HEK293 (cell line): ENCODE measurements around the gene NKPD1.

ENCODE experiments used
- EGR2 ChIP-seq: fragments of 450-650 bp; formaldehyde crosslinking; IDR thresholded peaks from 2 replicates; pipeline ENCODE4 v1.5.1; 2016; ENCODE audit warnings: low read depth, missing biosample characterization, missing genetic modification characterization
- GLIS2 ChIP-seq: fragments of 450-650 bp; formaldehyde crosslinking; IDR thresholded peaks from 2 replicates; pipeline ENCODE4 v1.5.1; 2016; ENCODE audit warnings: missing biosample characterization, missing genetic modification characterization
- REPIN1 ChIP-seq: fragments of 450-650 bp; formaldehyde crosslinking; IDR thresholded peaks from 2 replicates; pipeline ENCODE4 v1.5.1; 2017; ENCODE audit warnings: missing biosample characterization, missing genetic modification characterization, low read depth
- ZBTB10 ChIP-seq: fragments of 450-650 bp; formaldehyde crosslinking; IDR thresholded peaks from 2 replicates; pipeline ENCODE4 v1.5.1; 2016; ENCODE audit warnings: missing biosample characterization, missing genetic modification characterization
- ZBTB17 ChIP-seq: fragments of 450-650 bp; formaldehyde crosslinking; IDR thresholded peaks from 2 replicates; pipeline ENCODE4 v1.5.1; 2016; ENCODE audit warnings: missing biosample characterization, missing genetic modification characterization
- ZIC2 ChIP-seq: fragments of 450-650 bp; formaldehyde crosslinking; IDR thresholded peaks from 2 replicates; pipeline ENCODE4 v1.5.1; 2016; ENCODE audit warnings: missing biosample characterization, missing genetic modification characterization
- ZNF175 ChIP-seq: fragments of 450-650 bp; formaldehyde crosslinking; IDR thresholded peaks from 2 replicates; pipeline ENCODE4 v1.5.1; 2016; ENCODE audit warnings: missing biosample characterization, missing genetic modification characterization
- ZNF202 ChIP-seq: fragments of 450-650 bp; formaldehyde crosslinking; IDR thresholded peaks from 2 replicates; pipeline ENCODE4 v1.5.1; 2016; ENCODE audit warnings: missing biosample characterization, missing genetic modification characterization, borderline replicate concordance
- ZNF211 ChIP-seq: fragments of 450-650 bp; formaldehyde crosslinking; IDR thresholded peaks from 2 replicates; pipeline ENCODE4 v1.5.1; 2016; ENCODE audit warnings: low read depth, missing biosample characterization, missing genetic modification characterization
- ZNF223 ChIP-seq: fragments of 450-650 bp; formaldehyde crosslinking; IDR thresholded peaks from 2 replicates; pipeline ENCODE4 v1.5.1; 2016; ENCODE audit warnings: missing biosample characterization, missing genetic modification characterization
- ZNF280C ChIP-seq: fragments of 450-650 bp; formaldehyde crosslinking; IDR thresholded peaks from 2 replicates; pipeline ENCODE4 v1.5.1; 2016; ENCODE audit warnings: missing biosample characterization, missing genetic modification characterization
- ZNF433 ChIP-seq: fragments of 450-650 bp; formaldehyde crosslinking; IDR thresholded peaks from 2 replicates; pipeline ENCODE4 v1.5.1; 2016; ENCODE audit warnings: missing biosample characterization, missing genetic modification characterization, low read depth
- ZNF529 ChIP-seq: fragments of 450-650 bp; formaldehyde crosslinking; IDR thresholded peaks from 2 replicates; pipeline ENCODE4 v1.5.1; 2017; ENCODE audit warnings: missing genetic modification characterization, missing biosample characterization; ENCODE audit not compliant: insufficient replicate concordance
- ZNF560 ChIP-seq: fragments of 450-650 bp; formaldehyde crosslinking; IDR thresholded peaks from 2 replicates; pipeline ENCODE4 v1.5.1; 2017; ENCODE audit warnings: missing biosample characterization, missing genetic modification characterization, borderline replicate concordance
- ZNF600 ChIP-seq: fragments of 450-650 bp; formaldehyde crosslinking; IDR thresholded peaks from 2 replicates; pipeline ENCODE4 v1.5.1; 2016; ENCODE audit warnings: missing biosample characterization, missing genetic modification characterization
- ZNF776 ChIP-seq: fragments of 450-650 bp; formaldehyde crosslinking; IDR thresholded peaks from 2 replicates; pipeline ENCODE4 v1.5.0; 2017; ENCODE audit warnings: missing biosample characterization, missing genetic modification characterization, borderline replicate concordance
- ZXDB ChIP-seq: fragments of 450-650 bp; formaldehyde crosslinking; IDR thresholded peaks from 2 replicates; pipeline ENCODE4 v1.5.1; 2016; ENCODE audit warnings: missing biosample characterization, missing genetic modification characterization
- TF ChIP-seq, protein P1 (sequence below): fragments of 450-650 bp; formaldehyde crosslinking; IDR thresholded peaks from 2 replicates; pipeline ENCODE4 v1.5.1; 2016; ENCODE audit warnings: missing biosample characterization, missing genetic modification characterization
- TF ChIP-seq, protein P2 (sequence below): fragments of 450-650 bp; formaldehyde crosslinking; IDR thresholded peaks from 2 replicates; pipeline ENCODE4; 2016; ENCODE audit warnings: missing biosample characterization, missing genetic modification characterization

Gene NKPD1

GRCh38 chr19:45154064-45154827, 6.5 kb downstream of the NKPD1 start (continued):
- TF ChIP-seq, protein P1, sequence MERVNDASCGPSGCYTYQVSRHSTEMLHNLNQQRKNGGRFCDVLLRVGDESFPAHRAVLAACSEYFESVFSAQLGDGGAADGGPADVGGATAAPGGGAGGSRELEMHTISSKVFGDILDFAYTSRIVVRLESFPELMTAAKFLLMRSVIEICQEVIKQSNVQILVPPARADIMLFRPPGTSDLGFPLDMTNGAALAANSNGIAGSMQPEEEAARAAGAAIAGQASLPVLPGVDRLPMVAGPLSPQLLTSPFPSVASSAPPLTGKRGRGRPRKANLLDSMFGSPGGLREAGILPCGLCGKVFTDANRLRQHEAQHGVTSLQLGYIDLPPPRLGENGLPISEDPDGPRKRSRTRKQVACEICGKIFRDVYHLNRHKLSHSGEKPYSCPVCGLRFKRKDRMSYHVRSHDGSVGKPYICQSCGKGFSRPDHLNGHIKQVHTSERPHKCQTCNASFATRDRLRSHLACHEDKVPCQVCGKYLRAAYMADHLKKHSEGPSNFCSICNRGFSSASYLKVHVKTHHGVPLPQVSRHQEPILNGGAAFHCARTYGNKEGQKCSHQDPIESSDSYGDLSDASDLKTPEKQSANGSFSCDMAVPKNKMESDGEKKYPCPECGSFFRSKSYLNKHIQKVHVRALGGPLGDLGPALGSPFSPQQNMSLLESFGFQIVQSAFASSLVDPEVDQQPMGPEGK (tag by site-specific recombination): peak; percentile 35; the same call in 1 of the 2 replicates
- TF ChIP-seq ZNF776 (tag by site-specific recombination) (no peak), ZXDB (no peak), ZNF223 (tag by site-specific recombination) (no peak), ZNF211 (tag by site-specific recombination) (no peak), ZNF560 (tag by site-specific recombination) (no peak), ZBTB10 (no peak), ZNF529 (tag by site-specific recombination) (no peak), ZNF202 (tag by site-specific recombination) (no peak), ZIC2 (tag by site-specific recombination) (peak; percentile 77), GLIS2 (tag by site-specific recombination) (peak; percentile 4; the same call in 1 of the 2 replicates), ZNF175 (tag by site-specific recombination) (no peak), ZBTB17 (tag by site-specific recombination) (peak; percentile 43; the same call in 1 of the 2 replicates), REPIN1 (tag by site-specific recombination) (no peak), ZNF600 (tag by site-specific recombination) (peak; percentile 64; the same call in 1 of the 2 replicates), ZNF433 (tag by site-specific recombination) (no peak), ZNF280C (tag by site-specific recombination) (no peak), EGR2 (tag by site-specific recombination) (peak; percentile 59; the same call in 1 of the 2 replicates)
- TF ChIP-seq, protein P2, sequence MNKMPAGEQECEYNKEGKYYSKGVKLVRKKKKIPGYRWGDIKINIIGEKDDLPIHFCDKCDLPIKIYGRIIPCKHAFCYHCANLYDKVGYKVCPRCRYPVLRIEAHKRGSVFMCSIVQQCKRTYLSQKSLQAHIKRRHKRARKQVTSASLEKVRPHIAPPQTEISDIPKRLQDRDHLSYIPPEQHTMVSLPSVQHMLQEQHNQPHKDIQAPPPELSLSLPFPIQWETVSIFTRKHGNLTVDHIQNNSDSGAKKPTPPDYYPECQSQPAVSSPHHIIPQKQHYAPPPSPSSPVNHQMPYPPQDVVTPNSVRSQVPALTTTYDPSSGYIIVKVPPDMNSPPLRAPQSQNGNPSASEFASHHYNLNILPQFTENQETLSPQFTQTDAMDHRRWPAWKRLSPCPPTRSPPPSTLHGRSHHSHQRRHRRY (tag by site-specific recombination): no peak
